GM12891 (cell line): Measurements from ENCODE around the gene CYSRT1.

ENCODE experiments used
- PAX5 ChIP-seq: IDR thresholded peaks from 2 replicates; pipeline ENCODE4 v1.6.1; 2011; ENCODE audit warnings: low read length, moderate library complexity, mild to moderate bottlenecking; ENCODE audit not compliant: insufficient read depth, severe bottlenecking
- POLR2A ChIP-seq: IDR thresholded peaks from 2 replicates; pipeline ENCODE4 v1.6.1; 2011; ENCODE audit warnings: low read depth, low read length, control low read depth
- POLR2AphosphoS5 ChIP-seq: IDR thresholded peaks from 2 replicates; pipeline ENCODE4 v1.6.1; 2011; ENCODE audit warnings: low read depth, low read length, control low read depth
- SPI1 ChIP-seq: IDR thresholded peaks from 2 replicates; pipeline ENCODE4 v1.6.1; 2011; ENCODE audit warnings: low read depth, low read length, control low read depth
- TAF1 ChIP-seq: IDR thresholded peaks from 2 replicates; pipeline ENCODE4 v1.6.1; 2011; ENCODE audit warnings: low read depth, low read length, control low read depth

DNA sequence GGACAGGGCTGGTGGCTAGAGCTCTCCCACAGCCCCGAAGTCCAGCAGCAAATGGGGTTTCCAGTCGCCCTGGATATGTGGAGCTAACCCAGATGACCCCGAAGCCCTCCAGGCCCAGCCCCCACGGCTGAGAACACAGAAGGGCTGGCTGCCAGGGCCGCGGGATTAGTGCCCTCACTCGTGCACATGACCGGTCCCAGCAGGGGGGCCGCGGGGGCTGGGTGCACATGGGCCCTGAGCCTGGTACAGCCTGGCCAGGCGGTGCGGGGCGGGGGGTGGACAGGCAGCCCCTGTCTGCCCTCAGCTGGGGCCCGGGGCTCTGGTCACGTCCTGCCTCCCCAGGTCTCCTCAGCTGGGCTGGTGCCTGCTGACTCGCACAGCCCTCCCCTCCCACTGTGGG lies 30.6 kb upstream of the CYSRT1 start:
- TF ChIP-seq TAF1 = no peak
- TF ChIP-seq POLR2A = no peak
- no peak for TF ChIP-seq POLR2AphosphoS5
- no peak for TF ChIP-seq SPI1
- TF ChIP-seq PAX5 = no peak
